HG03439 (cell line): Measurements from ENCODE around the gene UCN3.
"Not testable (repeated sequence)": the region's sequence is repeated elsewhere in the genome, so short reads cannot be mapped to it uniquely, and the experiment has no call there.

Experiments used
- ATAC-seq: cut with Tn5 transposase; IDR thresholded peaks from one replicate; pipeline ENCODE4 v1.9.1; 2021; ENCODE audit warnings: mild to moderate bottlenecking, moderate library complexity; ENCODE audit not compliant: unreplicated experiment

UCN3 gene

GRCh38 chr10:5404208-5405041, 39.7 kb downstream of the UCN3 start, which contains the start of gene TUBAL3:
TSS of gene TUBAL3 (minus strand) at chr10:5404828. CDS start at chr10:5404792, 36 bp downstream.
- ATAC-seq = no peak

- ATAC-seq = no peak
Measured at GRCh38 chr10:5406918-5407317, 42.2 kb downstream of the UCN3 start.

GRCh38 chr10:5410787-5411186, 46.0 kb downstream of the UCN3 start:
- ATAC-seq = not testable (repeated sequence)

- ATAC-seq = no peak
Measured at GRCh38 chr10:5411941-5412276, 47.1 kb downstream of the UCN3 start.

GRCh38 chr10:5412277-5412941, 47.6 kb downstream of the UCN3 start, which contains the start of gene NET1:
TSS of gene NET1 (plus strand) at chr10:5412557. CDS start at chr10:5412693, 136 bp downstream.
- peak; percentile 99 for ATAC-seq

- ATAC-seq = no peak
Measured at GRCh38 chr10:5413012-5413938, 48.5 kb downstream of the UCN3 start.

- no peak for ATAC-seq
Measured at GRCh38 chr10:5416981-5417380, 52.2 kb downstream of the UCN3 start.

GRCh38 chr10:5418584-5418983, 53.8 kb downstream of the UCN3 start:
- no peak for ATAC-seq

- no peak for ATAC-seq
Measured at GRCh38 chr10:5419466-5420094, 54.8 kb downstream of the UCN3 start.

- ATAC-seq = no peak
Measured at GRCh38 chr10:5423771-5424170, 59.0 kb downstream of the UCN3 start.
